ENCODE results near the gene SNTB2.
A peak's percentile ranks its signal among the peaks of the same experiment; 100 is the strongest.
"Not testable (repeated sequence)": the region's sequence is repeated elsewhere in the genome, so short reads cannot be mapped to it uniquely, and the experiment has no call there.

Gene SNTB2

GRCh38 chr16:69294051-69294450, 107.1 kb downstream of the SNTB2 start:
- DNase-seq = no peak

GRCh38 chr16:69296771-69297170, 109.8 kb downstream of the SNTB2 start:
- not testable (repeated sequence) for DNase-seq

- DNase-seq = no peak
Measured at GRCh38 chr16:69298261-69298660, 111.3 kb downstream of the SNTB2 start.

- no peak for DNase-seq
Measured at GRCh38 chr16:69301187-69301586, 114.2 kb downstream of the SNTB2 start.

- DNase-seq = no peak
Measured at GRCh38 chr16:69301861-69302260, 114.9 kb downstream of the SNTB2 start.

GRCh38 chr16:69302301-69302700, 115.3 kb downstream of the SNTB2 start:
- no peak for DNase-seq

- no peak for DNase-seq
Measured at GRCh38 chr16:69306031-69306430, 119.1 kb downstream of the SNTB2 start.

GRCh38 chr16:69307091-69307490, 120.1 kb downstream of the SNTB2 start:
- no peak for DNase-seq

- no peak for DNase-seq
Measured at GRCh38 chr16:69307856-69308255, 120.9 kb downstream of the SNTB2 start.

- DNase-seq = no peak
Measured at GRCh38 chr16:69309316-69309715, 122.4 kb downstream of the SNTB2 start.

- DNase-seq = peak; percentile 19
Measured at GRCh38 chr16:69310653-69311532, 123.9 kb downstream of the SNTB2 start, which contains the start of gene VPS4A. VPS4A (plus strand) TSS chr16:69311350; CDS start chr16:69311512, 162 bp downstream.

- no peak for DNase-seq
Measured at GRCh38 chr16:69311533-69312387, 124.8 kb downstream of the SNTB2 start.

GRCh38 chr16:69313469-69313868, 126.5 kb downstream of the SNTB2 start:
- DNase-seq = no peak

GRCh38 chr16:69314534-69314933, 127.6 kb downstream of the SNTB2 start:
- no peak for DNase-seq

- DNase-seq = no peak
Measured at GRCh38 chr16:69315486-69316311, 128.7 kb downstream of the SNTB2 start.

GRCh38 chr16:69316595-69317034, 129.7 kb downstream of the SNTB2 start:
- no peak for DNase-seq

- DNase-seq = no peak
Measured at GRCh38 chr16:69318177-69318910, 131.4 kb downstream of the SNTB2 start.

GRCh38 chr16:69318911-69319289, 131.9 kb downstream of the SNTB2 start:
- no peak for DNase-seq

GRCh38 chr16:69319381-69319780, 132.4 kb downstream of the SNTB2 start:
- no peak for DNase-seq

GRCh38 chr16:69319826-69320739, 133.1 kb downstream of the SNTB2 start:
- no peak for DNase-seq

GRCh38 chr16:69320740-69321073, 133.7 kb downstream of the SNTB2 start:
- DNase-seq = no peak

All from NCI-H1048 (cell line).